HG02884 (cell line): Measurements from ENCODE around the gene ZNF700.
"Not testable (repeated sequence)": the region's sequence is repeated elsewhere in the genome, so short reads cannot be mapped to it uniquely, and the experiment has no call there.

ENCODE experiments used
- ATAC-seq: cut with Tn5 transposase; IDR thresholded peaks from one replicate; pipeline ENCODE4 v1.9.1; 2021; ENCODE audit warnings: mild to moderate bottlenecking, moderate library complexity; ENCODE audit not compliant: unreplicated experiment

Gene ZNF700

GRCh38 chr19:11987405-11988281, 62.7 kb downstream of the ZNF700 start:
- peak; percentile 63 for ATAC-seq

GRCh38 chr19:11989112-11989456, 64.2 kb downstream of the ZNF700 start:
- ATAC-seq, result no peak

GRCh38 chr19:11991921-11992320, 67.0 kb downstream of the ZNF700 start:
- not testable (repeated sequence) for ATAC-seq

- no peak for ATAC-seq
Observed at GRCh38 chr19:11995174-11995573, 70.3 kb downstream of the ZNF700 start.
